ENCODE measurements around the gene NCAM2. TPM values are rescaled to one million over a fixed set of nuclear protein-coding genes. Genes with fewer than 3 reads are reported as not detected.

The NCAM2 gene
- 10 to 100 TPM in 1 of 2 donors, 1 to 10 TPM in 1; 9.0 to 11.7 TPM for total RNA-seq
- polyA plus RNA-seq: 1 to 10 TPM in 1 of 2 donors, under 1 TPM in 1; 0.45 to 2.7 TPM
- long read RNA-seq, donor 1: 0 reads
- long read RNA-seq, donor 2: 0 reads
- long read RNA-seq, donor 3, full-length matches to known transcripts: 1 of 1 reads
- long read RNA-seq, donor 3, partial matches to known transcripts: 0 of 1 reads
- long read RNA-seq, donor 3, other reads (novel, unspliced or antisense): 0 of 1 reads
- long read RNA-seq, donor 4, full-length matches to known transcripts: 1 of 1 reads
- long read RNA-seq, donor 4, partial matches to known transcripts: 0 of 1 reads
- long read RNA-seq, donor 4, other reads (novel, unspliced or antisense): 0 of 1 reads
- long read RNA-seq, donor 5, full-length matches to known transcripts: 2 of 2 reads
- long read RNA-seq, donor 5, partial matches to known transcripts: 0 of 2 reads
- long read RNA-seq, donor 5, other reads (novel, unspliced or antisense): 0 of 2 reads

GRCh38 chr21:20997636-20998455, at the start of gene NCAM2:
Gene NCAM2 (plus strand): TSS chr21:20998409.
- Histone ChIP-seq H3K4me3 (peak within 1 kb of the TSS; percentile 37), H3K4me1 (ENCODE audit: control insufficient read depth in 5 of 5, insufficient read depth in 5 of 5, low read length in 5 of 5) (peaks cover 0 to 19% (median 5%) of the 10 kb centered on the region in 5 donors), H3K9ac (ENCODE audit: insufficient read depth in 1 of 2, low read length in 2 of 2) (peak within 1 kb of the TSS in 1 of 2 donors; percentile 75), H3K36me3 (ENCODE audit: control insufficient read depth in 4 of 4, insufficient read depth in 4 of 4, low read length in 4 of 4) (no peaks in the 10 kb centered on the region), H3K27ac (ENCODE audit: low read depth in 1 of 2, low read length in 1 of 2) (no peak within 1 kb of the TSS), H3K27me3 (ENCODE audit: control insufficient read depth in 3 of 3, insufficient read depth in 3 of 3, low read length in 2 of 3) (peaks cover 0 to 7% (median 0%) of the 10 kb centered on the region in 3 donors), H3K9me3 (ENCODE audit: control insufficient read depth in 4 of 4, insufficient read depth in 3 of 4, low read length in 3 of 4) (no peaks in the 10 kb centered on the region)
- DNase-seq: peak; percentile 78 to 91 (median 83)
- ATAC-seq (ENCODE audit: insufficient read depth, low FRiP score): peak; percentile 88
- TF ChIP-seq CTCF (IDR thresholded peaks at IDR 0.05; ENCODE audit: control extremely low read depth, extremely low read depth): no peak
- WGBS, 2 donors: 0 to 1% methylated on average over 68 to 86 of the region's 86 CpGs

DNA sequence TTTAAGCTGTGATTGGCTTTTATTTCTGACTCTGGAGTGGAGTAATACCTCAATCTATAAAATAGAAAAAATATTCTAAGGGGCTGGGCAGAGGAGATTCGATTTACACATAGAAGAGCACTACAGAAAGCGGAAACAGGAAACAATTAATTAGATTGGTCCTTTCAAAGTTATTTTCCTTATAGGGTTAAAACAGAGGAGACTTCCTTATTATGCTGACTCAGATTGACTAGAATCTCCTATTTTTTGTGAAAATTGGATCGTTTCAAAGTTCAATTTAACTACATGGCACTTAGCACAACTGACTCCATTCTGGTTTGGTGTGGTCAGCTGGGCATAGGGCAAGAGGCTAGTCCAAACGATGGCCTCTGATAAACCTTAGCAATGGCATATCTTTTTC, 48.3 kb upstream of the NCAM2 start:
- TF ChIP-seq CTCF (IDR thresholded peaks at IDR 0.05; ENCODE audit: control extremely low read depth, extremely low read depth): no peak
- no peak overlapping the region for H3K9ac ChIP-seq (ENCODE audit: insufficient read depth in 1 of 2, low read length in 2 of 2)
- DNase-seq: no peak
- no peak overlapping the region for H3K27ac ChIP-seq (ENCODE audit: low read depth in 1 of 2, low read length in 1 of 2)
- no peaks in the 10 kb centered on the region for H3K4me1 ChIP-seq (ENCODE audit: control insufficient read depth in 5 of 5, insufficient read depth in 5 of 5, low read length in 5 of 5)
- no peaks in the 10 kb centered on the region for H3K27me3 ChIP-seq (ENCODE audit: control insufficient read depth in 3 of 3, insufficient read depth in 3 of 3, low read length in 2 of 3)
- H3K9me3 ChIP-seq (ENCODE audit: control insufficient read depth in 4 of 4, insufficient read depth in 3 of 4, low read length in 3 of 4): no peaks in the 10 kb centered on the region
- no peaks in the 10 kb centered on the region for H3K36me3 ChIP-seq (ENCODE audit: control insufficient read depth in 4 of 4, insufficient read depth in 4 of 4, low read length in 4 of 4)
- ATAC-seq (ENCODE audit: insufficient read depth, low FRiP score): no peak
- WGBS, 2 donors: 35 to 41% methylated on average over 4 of the region's 4 CpGs
- no peak overlapping the region for H3K4me3 ChIP-seq

GRCh38 chr21:20965816-20966215, 32.4 kb upstream of the NCAM2 start:
- H3K4me1 ChIP-seq (ENCODE audit: control insufficient read depth in 5 of 5, insufficient read depth in 5 of 5, low read length in 5 of 5): peaks cover 0 to 1% (median 0%) of the 10 kb centered on the region in 5 donors
- DNase-seq (no peak), ATAC-seq (ENCODE audit: insufficient read depth, low FRiP score) (no peak)
- no peak overlapping the region for H3K27ac ChIP-seq (ENCODE audit: low read depth in 1 of 2, low read length in 1 of 2)
- H3K9me3 ChIP-seq (ENCODE audit: control insufficient read depth in 4 of 4, insufficient read depth in 3 of 4, low read length in 3 of 4): no peaks in the 10 kb centered on the region
- no peaks in the 10 kb centered on the region for H3K27me3 ChIP-seq (ENCODE audit: control insufficient read depth in 3 of 3, insufficient read depth in 3 of 3, low read length in 2 of 3)
- TF ChIP-seq CTCF (IDR thresholded peaks at IDR 0.05; ENCODE audit: control extremely low read depth, extremely low read depth): no peak
- H3K4me3 ChIP-seq: no peak overlapping the region
- H3K36me3 ChIP-seq (ENCODE audit: control insufficient read depth in 4 of 4, insufficient read depth in 4 of 4, low read length in 4 of 4): no peaks in the 10 kb centered on the region
- WGBS, 2 donors: 84 to 89% methylated on average over 1 of the region's 1 CpG
- H3K9ac ChIP-seq (ENCODE audit: insufficient read depth in 1 of 2, low read length in 2 of 2): no peak overlapping the region
